GM12878 (cell line): ENCODE results near the gene TTC32. TPM values are rescaled to one million over a fixed set of nuclear protein-coding genes. Genes with fewer than 3 reads are reported as not detected.

Experiments
- ATAC-seq: fragments of 200-7000 bp; cut with Tn5 transposase; 3 replicates; pipeline ENCODE4 v1.9.1; 2020; ENCODE audit warnings: mild to moderate bottlenecking, moderate library complexity
- BruUV-seq: library from RNA; stranded (reverse); fragments of 400-500 nt; replicated peaks from 2 replicates; lab custom pipeline; 2021; lab: Mats Ljungman, UMichigan
- CTCF ChIA-PET: fragments of 300-600 bp; sonication (Branson Sonifier 250); formaldehyde crosslinking; extraction: SDS; loops from one replicate; lab custom pipeline; 2021; ENCODE audit warnings: inconsistent platforms; lab: Yijun Ruan, JAX
- POLR2A ChIA-PET: fragments of 350-600 bp; formaldehyde crosslinking; extraction: SDS; loops from one replicate; lab custom pipeline; 2021; ENCODE audit warnings: inconsistent platforms; lab: Charles Lee
- RAD21 ChIA-PET: fragments of 300-600 bp; sonication (Branson Sonifier 250); formaldehyde crosslinking; loops from one replicate; lab custom pipeline; 2023; ENCODE audit warnings: antibody characterized with exemption; ENCODE audit not compliant: unreplicated experiment; lab: Charles Lee
- SMC1A ChIA-PET: fragments of 300-600 bp; sonication (Branson Sonifier 250); formaldehyde crosslinking; loops from one replicate; lab custom pipeline; 2023; ENCODE audit not compliant: unreplicated experiment, uncharacterized antibody; lab: Charles Lee
- DNase-seq: peaks from one replicate; pipeline ENCODE4 v3.0.0-alpha.2; 2011; ENCODE audit warnings: low read depth, low spot score
- FAIRE-seq: peaks from 3 replicates; lab custom pipeline; 2011; peaks lifted over from hg19 to GRCh38; lab: Jason Lieb, UNC
- H2AFZ ChIP-seq: 2 replicates; pipeline ENCODE4 v1.6.0; 2011; ENCODE audit warnings: low read depth, low read length, control low read depth; ENCODE audit not compliant: control insufficient read depth
- H3K27ac ChIP-seq: 2 replicates; pipeline ENCODE4 v1.5.1; 2011; ENCODE audit warnings: control low read depth; ENCODE audit not compliant: control insufficient read depth, insufficient read depth
- H3K27me3 ChIP-seq, 2 experiments: replicated peaks in 1 of 2; 2 replicates each; pipeline versions ENCODE4 v1.6.0 to v1.6.1; 2011; ENCODE audit warnings: low read length in 1 of 2; ENCODE audit not compliant: control insufficient read depth in 2 of 2, insufficient read depth in 2 of 2
- H3K36me3 ChIP-seq, 2 experiments: 2 replicates each; pipeline ENCODE4 v1.5.1; 2011; ENCODE audit warnings: low read length in 1 of 2; ENCODE audit not compliant: control insufficient read depth in 2 of 2, insufficient read depth in 2 of 2
- H3K4me1 ChIP-seq: 2 replicates; pipeline ENCODE4 v1.6.1; 2011; ENCODE audit warnings: mild to moderate bottlenecking, low read length, moderate library complexity, mixed read lengths; ENCODE audit not compliant: control insufficient read depth, insufficient read depth
- H3K4me2 ChIP-seq: 2 replicates; pipeline ENCODE4 v1.6.0; 2011; ENCODE audit warnings: control low read depth; ENCODE audit not compliant: control insufficient read depth, insufficient read depth
- H3K4me3 ChIP-seq: fragments of 200-600 bp; sonication (generic); 2 replicates; pipeline ENCODE4 v1.5.1; 2016
- H3K79me2 ChIP-seq: 2 replicates; pipeline ENCODE4 v1.6.0; 2011; ENCODE audit warnings: low read length; ENCODE audit not compliant: control insufficient read depth, insufficient read depth
- H3K9ac ChIP-seq: 2 replicates; pipeline ENCODE4 v1.8.0; 2011; ENCODE audit warnings: low read length, control low read depth, mixed read lengths; ENCODE audit not compliant: control insufficient read depth, insufficient read depth
- H3K9me3 ChIP-seq: replicated peaks from 3 replicates; pipeline ENCODE4 v1.5.1; 2011; ENCODE audit warnings: mild to moderate bottlenecking, low read length; ENCODE audit not compliant: control insufficient read depth, insufficient read depth
- H4K20me1 ChIP-seq: 2 replicates; pipeline ENCODE4 v1.6.0; 2011; ENCODE audit not compliant: control insufficient read depth, insufficient read depth
- BACH1 ChIP-seq: fragments of 450-650 bp; IDR thresholded peaks from 2 replicates; pipeline ENCODE4 v1.6.1; 2017; ENCODE audit warnings: mild to moderate bottlenecking, borderline replicate concordance
- PBX3 ChIP-seq: IDR thresholded peaks from 2 replicates; pipeline ENCODE4 v1.6.1; 2011; ENCODE audit warnings: mild to moderate bottlenecking, low read depth, low read length, moderate library complexity; ENCODE audit not compliant: insufficient replicate concordance
- SKIL ChIP-seq: fragments of 450-650 bp; IDR thresholded peaks from 2 replicates; pipeline ENCODE4 v1.6.1; 2017; ENCODE audit warnings: mild to moderate bottlenecking, low read depth, inconsistent platforms; ENCODE audit not compliant: poor library complexity, severe bottlenecking
- SMAD1 ChIP-seq: fragments of 450-650 bp; IDR thresholded peaks from 2 replicates; pipeline ENCODE4 v1.6.1; 2018; ENCODE audit warnings: mild to moderate bottlenecking, low read depth; ENCODE audit not compliant: partially characterized antibody
- TCF7 ChIP-seq: IDR thresholded peaks from 2 replicates; pipeline ENCODE4 v1.6.1; 2014; ENCODE audit warnings: antibody characterized with exemption, borderline replicate concordance
- WGBS: methylation state at CpG from one replicate; pipeline ENCODE4 v1.1.6; 2016; ENCODE audit warnings: low lambda C conversion rate; ENCODE audit not compliant: insufficient replicate concordance, insufficient coverage; ENCODE audit errors: missing lambda C conversion rate; 5-methylcytosine and 5-hydroxymethylcytosine counted together
- in situ Hi-C: fragments of 300-500 bp; cut with MboI; formaldehyde crosslinking; loops from 9 replicates; pipeline ENCODE4 v1.14.3; 2018; ENCODE audit warnings: mixed read lengths
- intact Hi-C: fragments of 100-400 bp; cut with micrococcal nuclease; formaldehyde crosslinking; loops from one replicate; pipeline ENCODE4 v1.14.2; 2022; ENCODE audit not compliant: unreplicated experiment
- polyA plus RNA-seq, 11 experiments: library from polyadenylated mRNA; depleted of rRNA in 4 of 11; unstranded in 6 of 11; stranded (reverse) in 5 of 11; fragments of >200 nt; fragmentation: Nextera tagmentation in 4 of 11; fragmentation: Illumina TruSeq in 1 of 11; extraction: Ambion mirVana in 4 of 11; extraction: Trizol in 1 of 11; gene quantifications; 1 replicate in 1 of 11; 2 replicates in 10 of 11; pipeline versions ENCODE4 v1.2.1 to v1.2.3, GENCODE V29; 2011 to 2016; ENCODE audit warnings: inconsistent platforms in 2 of 11, missing spikeins in 2 of 11, low read depth in 1 of 11
- total RNA-seq, 4 experiments: library from RNA; depleted of rRNA in 3 of 4; stranded (reverse); fragments of >200 nt in 3 of 4; fragmentation: Illumina TruSeq in 1 of 4; extraction: Trizol in 1 of 4; gene quantifications; 2 replicates each; pipeline versions ENCODE4 v1.2.1 to v1.2.3, GENCODE V29; 2013 to 2021

TTC32 gene
- total and polyA plus RNA-seq, 10 of the 15 experiments (the other 5 are each of a cell fraction or from before 2014, with no cell fraction given) = 11.1 to 30.0 (median 19.7) TPM

DNA sequence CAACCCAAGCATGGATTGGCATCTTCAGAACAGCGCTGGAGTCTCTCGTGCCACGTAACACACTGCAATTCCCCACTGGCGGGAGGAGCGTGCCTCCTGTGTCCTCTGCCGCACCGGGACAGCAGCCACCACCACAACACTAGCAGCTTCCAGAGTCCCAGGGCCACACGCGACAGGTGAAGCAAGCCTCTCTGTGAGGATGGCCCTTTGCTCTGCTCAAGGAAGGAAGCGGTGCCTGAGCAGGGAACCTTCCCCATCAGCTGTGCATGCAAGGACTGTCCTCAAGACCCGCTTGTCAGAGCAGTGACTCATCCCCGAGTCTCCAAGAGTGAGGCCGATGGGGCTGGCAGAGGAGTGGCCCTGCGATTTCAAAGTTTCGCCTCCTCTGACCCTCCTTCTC lies 44.0 kb downstream of the TTC32 start:
- SMC1A ChIA-PET = no interaction called here
- no peaks in the 10 kb centered on the region; a peak in 2 of 4 replicates for H3K27me3 ChIP-seq
- no peak overlapping the region for H3K27ac ChIP-seq
- no peak for DNase-seq
- intact Hi-C loops = loop anchor here (2.0 kb wide), 1 partner anchor 83 kb away; no protein-coding TSS in a partner anchor
- 47% methylated on average over 15 of the region's 15 CpGs for WGBS
- no TSS peak for BruUV-seq
- no peak for FAIRE-seq
- H3K4me3 ChIP-seq = no peak overlapping the region
- no peak overlapping the region for H2AFZ ChIP-seq
- TF ChIP-seq BACH1 (no peak), TCF7 (no peak), SKIL (no peak), SMAD1 (no peak), PBX3 (no peak)
- H3K79me2 ChIP-seq = no peaks in the 10 kb centered on the region
- POLR2A ChIA-PET = no interaction called here
- H3K4me2 ChIP-seq = no peak overlapping the region
- no peaks in the 10 kb centered on the region for H3K4me1 ChIP-seq
- no peaks in the 10 kb centered on the region for H3K9me3 ChIP-seq
- no peak for ATAC-seq
- no peaks in the 10 kb centered on the region for H3K36me3 ChIP-seq
- CTCF ChIA-PET = interaction anchor here (0.6 kb wide), 1 partner anchor 1724 kb away, joined by 3 read pairs; no protein-coding TSS in a partner anchor
- in situ Hi-C loops = no loop called here
- RAD21 ChIA-PET = no interaction called here
- no peak overlapping the region for H3K9ac ChIP-seq
- no peaks in the 10 kb centered on the region for H4K20me1 ChIP-seq
